Measurements from ENCODE around the gene INSC.

GRCh38 chr11:15228331-15228849 lies 113.7 kb downstream of the INSC start:
- TF ChIP-seq POLR2A (IDR thresholded peaks at IDR 0.05; ENCODE audit: borderline replicate concordance, extremely low read depth, insufficient read depth, insufficient read length) (no peak), EZH2 (IDR thresholded peaks at IDR 0.05) (no peak), JUND (IDR thresholded peaks at IDR 0.05) (no peak), POLR2AphosphoS5 (IDR thresholded peaks at IDR 0.05; ENCODE audit: low read depth, low read length) (no peak), CTCF (IDR thresholded peaks at IDR 0.05 in 2 of 3, conservative IDR thresholded peaks at IDR 0.05 in 1 of 3; ENCODE audit: borderline replicate concordance in 1 of 3, insufficient read depth in 1 of 3, low read depth in 2 of 3, low read length in 2 of 3) (no peak), SP1 (IDR thresholded peaks at IDR 0.05; ENCODE audit: low read depth) (no peak), ELF1 (IDR thresholded peaks at IDR 0.05; ENCODE audit: borderline replicate concordance, low read depth) (no peak), SIN3A (IDR thresholded peaks at IDR 0.05; ENCODE audit: low read depth) (no peak), EZH2phosphoT487 (IDR thresholded peaks at IDR 0.05; ENCODE audit: borderline replicate concordance) (no peak), CBX3 (IDR thresholded peaks at IDR 0.05; ENCODE audit: low read depth) (no peak)
- TF ChIP-seq, protein P1, sequence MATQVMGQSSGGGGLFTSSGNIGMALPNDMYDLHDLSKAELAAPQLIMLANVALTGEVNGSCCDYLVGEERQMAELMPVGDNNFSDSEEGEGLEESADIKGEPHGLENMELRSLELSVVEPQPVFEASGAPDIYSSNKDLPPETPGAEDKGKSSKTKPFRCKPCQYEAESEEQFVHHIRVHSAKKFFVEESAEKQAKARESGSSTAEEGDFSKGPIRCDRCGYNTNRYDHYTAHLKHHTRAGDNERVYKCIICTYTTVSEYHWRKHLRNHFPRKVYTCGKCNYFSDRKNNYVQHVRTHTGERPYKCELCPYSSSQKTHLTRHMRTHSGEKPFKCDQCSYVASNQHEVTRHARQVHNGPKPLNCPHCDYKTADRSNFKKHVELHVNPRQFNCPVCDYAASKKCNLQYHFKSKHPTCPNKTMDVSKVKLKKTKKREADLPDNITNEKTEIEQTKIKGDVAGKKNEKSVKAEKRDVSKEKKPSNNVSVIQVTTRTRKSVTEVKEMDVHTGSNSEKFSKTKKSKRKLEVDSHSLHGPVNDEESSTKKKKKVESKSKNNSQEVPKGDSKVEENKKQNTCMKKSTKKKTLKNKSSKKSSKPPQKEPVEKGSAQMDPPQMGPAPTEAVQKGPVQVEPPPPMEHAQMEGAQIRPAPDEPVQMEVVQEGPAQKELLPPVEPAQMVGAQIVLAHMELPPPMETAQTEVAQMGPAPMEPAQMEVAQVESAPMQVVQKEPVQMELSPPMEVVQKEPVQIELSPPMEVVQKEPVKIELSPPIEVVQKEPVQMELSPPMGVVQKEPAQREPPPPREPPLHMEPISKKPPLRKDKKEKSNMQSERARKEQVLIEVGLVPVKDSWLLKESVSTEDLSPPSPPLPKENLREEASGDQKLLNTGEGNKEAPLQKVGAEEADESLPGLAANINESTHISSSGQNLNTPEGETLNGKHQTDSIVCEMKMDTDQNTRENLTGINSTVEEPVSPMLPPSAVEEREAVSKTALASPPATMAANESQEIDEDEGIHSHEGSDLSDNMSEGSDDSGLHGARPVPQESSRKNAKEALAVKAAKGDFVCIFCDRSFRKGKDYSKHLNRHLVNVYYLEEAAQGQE (IDR thresholded peaks at IDR 0.05; ENCODE audit: low read depth) = no peak

Data from HCT116 (cell line).